Measurements from ENCODE around the gene TGFB1.
"Not testable (repeated sequence)": the region's sequence is repeated elsewhere in the genome, so short reads cannot be mapped to it uniquely, and the experiment has no call there.

Gene TGFB1

DNA sequence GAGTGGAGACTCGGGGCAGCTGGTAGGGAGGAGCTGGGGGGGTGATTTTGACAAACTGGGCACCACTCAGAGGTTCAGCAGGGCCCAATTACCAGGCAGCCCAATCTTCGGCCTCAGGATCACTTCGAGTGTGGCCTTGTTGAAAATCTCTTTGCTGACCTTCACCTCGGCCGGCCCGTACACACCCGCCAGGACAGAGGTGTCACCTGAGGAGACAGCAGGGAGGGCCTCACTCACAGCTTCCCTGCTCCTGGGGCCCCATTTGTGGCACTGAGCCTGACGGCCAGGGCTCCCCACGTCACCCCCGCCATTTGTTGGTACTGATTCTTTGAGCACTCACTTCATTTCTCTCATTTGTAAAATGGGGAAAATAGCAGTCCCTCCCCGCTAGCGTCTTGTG lies 39.1 kb upstream of the TGFB1 start:
- Histone ChIP-seq H3K4me2 (ENCODE audit: low read length) (no peak overlapping the region), H3K79me2 (ENCODE audit: control insufficient read depth, low read length) (peaks cover 48% of the 10 kb centered on the region), H3K4me1 (ENCODE audit: control insufficient read depth, low read length) (peaks cover 21% of the 10 kb centered on the region), H3K4me3 (ENCODE audit: low read length) (no peak overlapping the region), H3K27ac (ENCODE audit: low read depth, low read length) (no peak overlapping the region), H3K9me3 (ENCODE audit: control insufficient read depth, insufficient read depth, low read length) (no peaks in the 10 kb centered on the region), H3K36me3 (ENCODE audit: control insufficient read depth, low read length) (peaks cover 53% of the 10 kb centered on the region), H3F3A (ENCODE audit: control insufficient read depth, insufficient read depth) (no peaks in the 10 kb centered on the region), H4K20me1 (ENCODE audit: control insufficient read depth, insufficient read depth, low read depth, low read length) (no peaks in the 10 kb centered on the region), H3K27me3 (ENCODE audit: control insufficient read depth, low read length) (no peaks in the 10 kb centered on the region), H3K9me2 (replicated peaks; ENCODE audit: control insufficient read depth, low read length) (no peaks in the 10 kb centered on the region)
- TF ChIP-seq EZH2phosphoT487 (IDR thresholded peaks at IDR 0.05; ENCODE audit: borderline replicate concordance, low read length): no peak
- TF ChIP-seq CTCF (IDR thresholded peaks at IDR 0.05; ENCODE audit: low read depth, low read length, poor library complexity, severe bottlenecking): no peak

GRCh38 chr19:41391618-41392017 lies 37.9 kb upstream of the TGFB1 start:
- no peak for TF ChIP-seq EZH2phosphoT487 (IDR thresholded peaks at IDR 0.05; ENCODE audit: borderline replicate concordance, low read length)
- no peak for TF ChIP-seq CTCF (IDR thresholded peaks at IDR 0.05; ENCODE audit: low read depth, low read length, poor library complexity, severe bottlenecking)
- H3K9me2 ChIP-seq (replicated peaks; ENCODE audit: control insufficient read depth, low read length): no peaks in the 10 kb centered on the region
- peaks cover 40% of the 10 kb centered on the region for H3K79me2 ChIP-seq (ENCODE audit: control insufficient read depth, low read length)
- no peak overlapping the region for H3K27ac ChIP-seq (ENCODE audit: low read depth, low read length)
- H3F3A ChIP-seq (ENCODE audit: control insufficient read depth, insufficient read depth): no peaks in the 10 kb centered on the region
- no peaks in the 10 kb centered on the region for H3K27me3 ChIP-seq (ENCODE audit: control insufficient read depth, low read length)
- H3K4me2 ChIP-seq (ENCODE audit: low read length): no peak overlapping the region
- no peaks in the 10 kb centered on the region for H3K9me3 ChIP-seq (ENCODE audit: control insufficient read depth, insufficient read depth, low read length)
- no peak overlapping the region for H3K4me3 ChIP-seq (ENCODE audit: low read length)
- peaks cover 59% of the 10 kb centered on the region for H3K36me3 ChIP-seq (ENCODE audit: control insufficient read depth, low read length)
- no peaks in the 10 kb centered on the region for H4K20me1 ChIP-seq (ENCODE audit: control insufficient read depth, insufficient read depth, low read depth, low read length)
- peaks cover 21% of the 10 kb centered on the region for H3K4me1 ChIP-seq (ENCODE audit: control insufficient read depth, low read length)

GRCh38 chr19:41386442-41386841 lies 32.7 kb upstream of the TGFB1 start:
- Histone ChIP-seq H3K4me1 (ENCODE audit: control insufficient read depth, low read length) (no peaks in the 10 kb centered on the region), H3K9me3 (ENCODE audit: control insufficient read depth, insufficient read depth, low read length) (no peaks in the 10 kb centered on the region), H3K4me2 (ENCODE audit: low read length) (no peak overlapping the region), H3F3A (ENCODE audit: control insufficient read depth, insufficient read depth) (no peaks in the 10 kb centered on the region), H3K9me2 (replicated peaks; ENCODE audit: control insufficient read depth, low read length) (no peaks in the 10 kb centered on the region), H3K36me3 (ENCODE audit: control insufficient read depth, low read length) (peaks cover 41% of the 10 kb centered on the region), H3K27ac (ENCODE audit: low read depth, low read length) (no peak overlapping the region), H3K27me3 (ENCODE audit: control insufficient read depth, low read length) (no peaks in the 10 kb centered on the region), H3K4me3 (ENCODE audit: low read length) (no peak overlapping the region), H3K79me2 (ENCODE audit: control insufficient read depth, low read length) (no peaks in the 10 kb centered on the region), H4K20me1 (ENCODE audit: control insufficient read depth, insufficient read depth, low read depth, low read length) (no peaks in the 10 kb centered on the region)
- TF ChIP-seq CTCF (IDR thresholded peaks at IDR 0.05; ENCODE audit: low read depth, low read length, poor library complexity, severe bottlenecking) (no peak), EZH2phosphoT487 (IDR thresholded peaks at IDR 0.05; ENCODE audit: borderline replicate concordance, low read length) (no peak)

GRCh38 chr19:41384351-41384750 lies 30.6 kb upstream of the TGFB1 start:
- H3F3A ChIP-seq (ENCODE audit: control insufficient read depth, insufficient read depth): no peaks in the 10 kb centered on the region
- no peaks in the 10 kb centered on the region for H4K20me1 ChIP-seq (ENCODE audit: control insufficient read depth, insufficient read depth, low read depth, low read length)
- no peaks in the 10 kb centered on the region for H3K9me3 ChIP-seq (ENCODE audit: control insufficient read depth, insufficient read depth, low read length)
- TF ChIP-seq EZH2phosphoT487 (IDR thresholded peaks at IDR 0.05; ENCODE audit: borderline replicate concordance, low read length): no peak
- no peak for TF ChIP-seq CTCF (IDR thresholded peaks at IDR 0.05; ENCODE audit: low read depth, low read length, poor library complexity, severe bottlenecking)
- no peak overlapping the region for H3K27ac ChIP-seq (ENCODE audit: low read depth, low read length)
- H3K9me2 ChIP-seq (replicated peaks; ENCODE audit: control insufficient read depth, low read length): no peaks in the 10 kb centered on the region
- no peaks in the 10 kb centered on the region for H3K4me1 ChIP-seq (ENCODE audit: control insufficient read depth, low read length)
- no peak overlapping the region for H3K4me2 ChIP-seq (ENCODE audit: low read length)
- no peak overlapping the region for H3K4me3 ChIP-seq (ENCODE audit: low read length)
- H3K36me3 ChIP-seq (ENCODE audit: control insufficient read depth, low read length): peaks cover 24% of the 10 kb centered on the region
- H3K27me3 ChIP-seq (ENCODE audit: control insufficient read depth, low read length): no peaks in the 10 kb centered on the region
- no peaks in the 10 kb centered on the region for H3K79me2 ChIP-seq (ENCODE audit: control insufficient read depth, low read length)

DNA sequence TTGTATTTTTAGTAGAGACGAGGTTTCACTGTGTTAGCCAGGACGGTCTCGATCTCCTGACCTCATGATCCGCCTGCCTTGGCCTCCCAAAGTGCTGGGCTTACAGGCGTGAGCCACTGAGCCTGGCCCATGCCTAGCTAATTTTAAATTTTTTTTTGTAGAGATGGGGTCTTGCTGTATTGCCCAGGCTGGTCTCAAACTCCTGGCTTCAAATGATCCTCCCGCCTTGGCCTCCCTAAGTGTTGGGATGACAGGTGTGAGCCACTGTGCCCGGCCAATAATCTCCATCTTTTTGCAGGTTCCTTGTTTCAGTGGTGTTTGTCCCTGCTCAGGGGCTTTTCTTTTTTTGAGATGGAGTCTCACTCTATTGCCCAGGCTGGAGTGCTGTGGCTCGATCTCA lies 27.8 kb upstream of the TGFB1 start:
- H3K79me2 ChIP-seq (ENCODE audit: control insufficient read depth, low read length); H3K27me3 ChIP-seq (ENCODE audit: control insufficient read depth, low read length); H3K27ac ChIP-seq (ENCODE audit: low read depth, low read length); H4K20me1 ChIP-seq (ENCODE audit: control insufficient read depth, insufficient read depth, low read depth, low read length); H3F3A ChIP-seq (ENCODE audit: control insufficient read depth, insufficient read depth); H3K4me2 ChIP-seq (ENCODE audit: low read length); H3K9me2 ChIP-seq (replicated peaks; ENCODE audit: control insufficient read depth, low read length); H3K9me3 ChIP-seq (ENCODE audit: control insufficient read depth, insufficient read depth, low read length); H3K36me3 ChIP-seq (ENCODE audit: control insufficient read depth, low read length); H3K4me3 ChIP-seq (ENCODE audit: low read length): not testable (repeated sequence)
- peaks cover 11% of the 10 kb centered on the region for H3K4me1 ChIP-seq (ENCODE audit: control insufficient read depth, low read length)

Measured in DOHH2 (cell line).